Esophagus mucosa (tissue), 1 donor: ENCODE measurements around the gene NDUFAF8. TPM values are rescaled to one million over a fixed set of nuclear protein-coding genes. Genes with fewer than 3 reads are reported as not detected.

Experiments
- ATAC-seq: fragments of 200-7000 bp; cut with Tn5 transposase; one replicate; pipeline ENCODE4 v1.9.1; 2020
- total RNA-seq: library from RNA; stranded (reverse); gene quantifications from one replicate; pipeline ENCODE4 v1.2.4, GENCODE V29; 2023
- donor health status: DM: yes; HTN: yes; CAD: no.

Gene NDUFAF8
- 41.2 TPM for total RNA-seq

- ATAC-seq, result peak; percentile 94
Measured at GRCh38 chr17:81238815-81239713, at the start of gene NDUFAF8, which contains the start of gene TEPSIN. NDUFAF8 (plus strand) TSS chr17:81239318; CDS start chr17:81239364, 46 bp downstream. TEPSIN (minus strand) TSS chr17:81239055; CDS start chr17:81239033, 22 bp downstream.

GRCh38 chr17:81189670-81190530 lies 49.2 kb upstream of the NDUFAF8 start:
- ATAC-seq, result no peak

GRCh38 chr17:81190591-81190990 lies 48.5 kb upstream of the NDUFAF8 start:
- no peak for ATAC-seq

GRCh38 chr17:81191116-81191515 lies 48.0 kb upstream of the NDUFAF8 start:
- ATAC-seq, result no peak

GRCh38 chr17:81191646-81192045 lies 47.5 kb upstream of the NDUFAF8 start:
- no peak for ATAC-seq

GRCh38 chr17:81192386-81193050 lies 46.6 kb upstream of the NDUFAF8 start:
- ATAC-seq, result no peak

- no peak for ATAC-seq
Measured at GRCh38 chr17:81193051-81193410, 46.1 kb upstream of the NDUFAF8 start.

- no peak for ATAC-seq
Measured at GRCh38 chr17:81193470-81194224, 45.5 kb upstream of the NDUFAF8 start.

- no peak for ATAC-seq
Measured at GRCh38 chr17:81194225-81194760, 44.8 kb upstream of the NDUFAF8 start.

- ATAC-seq, result peak; percentile 12
Measured at GRCh38 chr17:81194941-81195901, 43.9 kb upstream of the NDUFAF8 start.

- ATAC-seq, result no peak
Measured at GRCh38 chr17:81195941-81196495, 43.1 kb upstream of the NDUFAF8 start.

GRCh38 chr17:81196505-81197408 lies 42.4 kb upstream of the NDUFAF8 start:
- no peak for ATAC-seq

- no peak for ATAC-seq
Measured at GRCh38 chr17:81197409-81197795, 41.7 kb upstream of the NDUFAF8 start.

- no peak for ATAC-seq
Measured at GRCh38 chr17:81197831-81198490, 41.2 kb upstream of the NDUFAF8 start.

GRCh38 chr17:81198826-81199481 lies 40.2 kb upstream of the NDUFAF8 start:
- no peak for ATAC-seq

- ATAC-seq, result no peak
Measured at GRCh38 chr17:81199482-81199830, 39.7 kb upstream of the NDUFAF8 start.

- no peak for ATAC-seq
Measured at GRCh38 chr17:81200201-81200600, 38.9 kb upstream of the NDUFAF8 start.
